GM19035 (cell line): ENCODE data around the gene PI4K2A.

Experiments used
- ATAC-seq: cut with Tn5 transposase; IDR thresholded peaks from one replicate; pipeline ENCODE4 v1.9.1; 2021; ENCODE audit not compliant: unreplicated experiment

The PI4K2A gene

DNA sequence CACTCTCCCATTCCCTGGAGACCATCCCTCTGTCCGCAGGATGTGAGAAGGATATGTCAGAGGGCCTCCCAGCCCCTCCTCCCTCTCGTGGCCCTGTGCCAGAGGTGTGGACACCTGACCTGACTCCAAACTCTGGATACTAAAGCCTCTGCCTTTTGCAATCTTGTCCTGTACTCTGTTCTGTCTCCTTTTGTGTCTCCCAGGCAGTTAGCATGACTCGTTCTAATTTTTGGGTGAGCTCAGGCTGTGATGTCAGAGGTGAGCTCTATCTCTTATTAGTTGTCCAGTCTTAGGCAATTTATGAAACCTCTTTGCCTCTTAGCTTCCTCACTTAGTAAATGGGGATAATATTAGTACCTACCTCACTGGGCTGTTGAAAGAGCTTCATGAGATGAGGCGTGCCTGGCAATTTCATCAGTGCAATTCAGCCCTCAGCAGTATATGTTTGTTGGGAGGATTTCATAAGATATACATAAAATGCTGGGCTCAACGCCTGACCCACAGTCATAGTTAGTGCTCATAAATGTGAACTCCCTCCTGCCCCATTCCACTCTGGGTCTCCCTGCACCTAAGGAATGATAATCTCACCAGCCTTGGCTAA is 84.0 kb downstream of the PI4K2A start:
- no peak for ATAC-seq
